Measurements from ENCODE around the gene ZFP36L1. TPM values are rescaled to one million over a fixed set of nuclear protein-coding genes. Genes with fewer than 3 reads are reported as not detected.

The ZFP36L1 gene
- total and polyA plus RNA-seq, 9 of the 15 experiments (the other 6 are each of a cell fraction or from before 2014, with no cell fraction given), result 1.3 to 26.6 (median 3.7) TPM

DNA sequence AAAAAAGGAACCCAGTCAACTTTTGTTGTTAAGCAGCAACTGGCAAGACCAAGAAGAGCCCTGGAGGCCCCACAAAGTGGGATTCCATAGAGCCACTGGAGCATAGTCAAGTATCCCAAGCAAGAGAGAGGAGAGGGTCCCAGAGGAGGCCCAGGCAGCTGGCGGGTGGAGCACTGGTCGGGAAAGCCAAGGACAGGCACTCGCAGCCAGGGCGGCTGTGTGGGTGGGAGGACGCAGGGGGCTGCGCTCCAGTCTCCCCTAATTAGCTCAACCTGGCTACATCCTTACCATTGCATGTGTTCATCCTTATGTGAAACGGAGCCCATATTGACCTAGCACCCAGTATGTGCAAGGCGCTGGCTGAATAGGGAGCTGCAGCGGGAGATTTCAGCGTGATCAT, 18.3 kb upstream of the ZFP36L1 start (continued):
- no peak for TF ChIP-seq ZNF780A (CRISPR knock-in tag; IDR thresholded peaks at IDR 0.05)
- TF ChIP-seq YY1 (IDR thresholded peaks at IDR 0.05; ENCODE audit: borderline replicate concordance in 1 of 3, control insufficient read depth in 1 of 3, extremely low read depth in 1 of 3, insufficient read depth in 3 of 3, insufficient read length in 1 of 3, insufficient replicate concordance in 2 of 3, low read depth in 1 of 3, low read length in 2 of 3), result no peak
- no peak for TF ChIP-seq MEF2D (tag; conservative IDR thresholded peaks at IDR 0.05; ENCODE audit: low read depth)
- TF ChIP-seq CAMTA2 (CRISPR knock-in tag; conservative IDR thresholded peaks at IDR 0.05), result no peak
- TF ChIP-seq EZH2 (IDR thresholded peaks at IDR 0.05; ENCODE audit: borderline replicate concordance, low read depth, low read length), result no peak
- TF ChIP-seq ZFX (CRISPR knock-in tag; IDR thresholded peaks at IDR 0.05), result no peak
- TF ChIP-seq ZNF384 (IDR thresholded peaks at IDR 0.05; ENCODE audit: low read depth, low read length), result no peak
- no peak for TF ChIP-seq TCFL5 (CRISPR knock-in tag; conservative IDR thresholded peaks at IDR 0.05)
- TF ChIP-seq ETV5 (CRISPR knock-in tag; IDR thresholded peaks at IDR 0.05; ENCODE audit: low read depth), result no peak
- no peak for TF ChIP-seq NFE2L1 (tag; IDR thresholded peaks at IDR 0.05; ENCODE audit: borderline replicate concordance, low read depth)
- no peak for TF ChIP-seq ZNF395 (CRISPR knock-in tag; IDR thresholded peaks at IDR 0.05)
